Activated CD8-positive, alpha-beta T cell treated with anti-CD3 and anti-CD28 coated beads for 36 hours (primary cell): Measurements from ENCODE around the gene FLOT1. TPM values are rescaled to one million over a fixed set of nuclear protein-coding genes. Genes with fewer than 3 reads are reported as not detected.
"Not testable (repeated sequence)": the region's sequence is repeated elsewhere in the genome, so short reads cannot be mapped to it uniquely, and the experiment has no call there.

ENCODE experiments used
- ATAC-seq: fragments of 200-7000 bp; cut with Tn5 transposase; one replicate; pipeline ENCODE4 v1.10.0; 2021; ENCODE audit warnings: mild to moderate bottlenecking, moderate library complexity
- CTCF ChIA-PET: fragments of 350-600 bp; sonication (Branson Sonifier 250); formaldehyde crosslinking; loops from one replicate; lab custom pipeline; 2021; ENCODE audit warnings: antibody characterized with exemption; lab: Charles Lee
- POLR2A ChIA-PET: fragments of 350-600 bp; sonication (Branson Sonifier 250); formaldehyde crosslinking; loops from one replicate; lab custom pipeline; 2021; ENCODE audit warnings: antibody characterized with exemption; lab: Charles Lee
- DNase-seq: peaks from one replicate; pipeline ENCODE4 v3.0.0-alpha.2; 2020
- H3K27ac Mint-ChIP-seq: one replicate; pipeline ENCODE4 v1.8.0; 2021; ENCODE audit warnings: mild to moderate bottlenecking, mixed read lengths
- H3K27me3 Mint-ChIP-seq: one replicate; pipeline ENCODE4 v1.8.0; 2021; ENCODE audit warnings: mixed read lengths
- H3K36me3 Mint-ChIP-seq: one replicate; pipeline ENCODE4 v1.8.0; 2021; ENCODE audit warnings: low read depth, mixed read lengths
- H3K4me1 Mint-ChIP-seq: one replicate; pipeline ENCODE4 v1.8.0; 2021; ENCODE audit warnings: low read depth, mixed read lengths
- H3K4me3 Mint-ChIP-seq: one replicate; pipeline ENCODE4 v1.8.0; 2021; ENCODE audit warnings: mild to moderate bottlenecking, moderate library complexity, mixed read lengths
- H3K9me3 Mint-ChIP-seq: one replicate; pipeline ENCODE4 v1.8.0; 2021; ENCODE audit warnings: mixed read lengths
- CTCF ChIP-seq: fragments of 200-600 bp; IDR thresholded peaks from one replicate; pipeline ENCODE4 v1.8.0; 2022; ENCODE audit warnings: antibody characterized with exemption, mild to moderate bottlenecking
- intact Hi-C: fragments of 100-400 bp; cut with micrococcal nuclease; formaldehyde crosslinking; loops from one replicate; pipeline ENCODE4 v1.10.0; 2022
- total RNA-seq, 2 experiments: library from RNA; stranded (reverse); gene quantifications; one replicate each; pipeline ENCODE4 v1.2.3, GENCODE V29; 2021

FLOT1 gene
- total RNA-seq, 2 experiments from 2014 or later = 135 TPM

DNA sequence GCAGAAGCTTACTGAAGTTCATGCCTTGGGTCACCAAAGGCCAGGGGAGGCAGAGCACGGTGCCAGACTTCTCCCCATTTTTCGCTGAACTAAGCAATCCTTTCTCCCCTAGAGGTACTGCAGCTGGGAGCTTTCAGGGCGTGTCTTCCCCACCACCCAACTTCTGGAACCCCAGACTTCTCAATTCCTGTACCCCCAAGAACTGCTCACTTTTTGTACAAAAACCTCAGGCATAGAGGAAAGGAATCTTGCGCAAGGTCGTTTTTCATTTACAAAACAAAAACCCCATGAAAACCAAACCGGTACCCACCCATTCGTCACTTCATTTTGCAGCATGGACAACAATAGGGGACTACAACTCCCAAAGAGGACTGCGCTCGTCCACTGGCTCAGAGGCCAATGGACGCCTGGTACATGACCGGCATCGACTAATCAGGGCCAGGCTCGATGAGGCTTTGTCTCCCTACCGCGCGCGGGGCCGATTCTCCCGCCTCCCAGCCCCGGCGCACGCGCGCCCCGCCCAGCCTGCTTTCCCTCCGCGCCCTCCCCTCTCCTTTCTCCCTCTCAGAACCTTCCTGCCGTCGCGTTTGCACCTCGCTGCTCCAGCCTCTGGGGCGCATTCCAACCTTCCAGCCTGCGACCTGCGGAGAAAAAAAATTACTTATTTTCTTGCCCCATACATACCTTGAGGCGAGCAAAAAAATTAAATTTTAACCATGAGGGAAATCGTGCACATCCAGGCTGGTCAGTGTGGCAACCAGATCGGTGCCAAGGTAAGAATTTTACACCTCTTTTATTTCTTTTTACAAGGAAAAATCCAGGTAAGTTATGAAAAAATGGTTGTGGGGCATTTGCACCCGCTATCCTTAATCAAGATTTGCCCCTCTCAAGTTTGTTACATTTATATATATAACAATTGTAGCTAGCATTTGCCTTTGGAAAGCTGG lies 22.4 kb downstream of the FLOT1 start, which contains the start of gene TUBB:
TSS of gene TUBB (plus strand) at position 562 of the 947 bp plus-strand sequence. CDS start at position 717, 155 bp downstream.
- Mint-ChIP-seq H3K36me3 (peaks cover 68% of the 10 kb centered on the region), H3K27ac (peak within 1 kb of the TSS; percentile 100), H3K4me3 (peak within 1 kb of the TSS; percentile 80), H3K27me3 (no peaks in the 10 kb centered on the region), H3K9me3 (no peaks in the 10 kb centered on the region), H3K4me1 (peaks cover 48% of the 10 kb centered on the region)
- DNase-seq (peak; percentile 98), ATAC-seq (peak; percentile 68)
- intact Hi-C loops = loop anchor here (2.0 kb wide), 1 partner anchor 103 kb away; the partner anchor contains the start of genes MRPS18B and PPP1R10
- ChIA-PET CTCF (interaction anchor here (1.6 to 25.8 kb wide), 5 partner anchors 10 to 105 kb away, joined by 6 to 704 read pairs (median 54); partner anchors contain the start of genes DHX16 and NRM), POLR2A (interaction anchor here (0.6 to 22.1 kb wide), 10 partner anchors 14 to 163 kb away, joined by 3 to 500 read pairs (median 20); partner anchors contain the start of genes DHX16, GNL1, IER3 and MRPS18B)
- no peak for TF ChIP-seq CTCF

DNA sequence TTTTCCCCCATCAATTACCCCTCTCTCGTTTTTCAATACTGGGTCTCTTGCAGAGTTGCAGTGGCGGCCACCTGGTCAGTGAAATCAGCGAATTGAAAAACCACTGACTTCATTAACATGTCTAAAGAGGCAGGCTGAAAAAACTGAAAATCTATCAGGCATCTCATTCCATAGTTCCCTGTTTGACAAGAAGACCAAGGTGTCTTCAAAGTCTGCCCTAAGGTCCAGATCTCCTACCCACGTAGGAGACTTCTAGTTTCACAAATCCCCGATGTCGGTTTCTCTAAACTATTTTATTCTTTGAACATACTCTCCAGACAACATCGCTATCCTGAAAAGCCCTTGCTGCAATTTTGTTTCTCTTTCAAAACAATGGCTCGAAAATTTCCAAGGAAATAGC lies 23.1 kb downstream of the FLOT1 start:
- Mint-ChIP-seq H3K4me1 (peaks cover 47% of the 10 kb centered on the region), H3K9me3 (no peaks in the 10 kb centered on the region), H3K4me3 (peak overlapping the region; percentile 80), H3K27me3 (no peaks in the 10 kb centered on the region), H3K36me3 (peaks cover 68% of the 10 kb centered on the region), H3K27ac (peak overlapping the region; percentile 100)
- no peak for TF ChIP-seq CTCF
- CTCF ChIA-PET = interaction anchor here (0.6 to 25.8 kb wide), 3 partner anchors 11 to 54 kb away, joined by 3 to 704 read pairs (median 60); partner anchors contain the start of gene DHX16
- POLR2A ChIA-PET = interaction anchor here (1.0 to 22.1 kb wide), 7 partner anchors 14 to 153 kb away, joined by 3 to 500 read pairs (median 66); partner anchors contain the start of genes DHX16, MRPS18B, NRM and PPP1R10
- no peak for ATAC-seq
- DNase-seq = no peak
- intact Hi-C loops = no loop called here

GRCh38 chr6:30717845-30718720 lies 24.4 kb downstream of the FLOT1 start:
- Mint-ChIP-seq H3K27ac (peak overlapping the region; percentile 100), H3K36me3 (peaks cover 66% of the 10 kb centered on the region), H3K4me3 (peak overlapping the region; percentile 80), H3K4me1 (peaks cover 36% of the 10 kb centered on the region)
- ChIA-PET CTCF (interaction anchor here (1.0 to 25.8 kb wide), 5 partner anchors 12 to 41 kb away, joined by 3 to 704 read pairs (median 6); partner anchors contain the start of gene DHX16), POLR2A (interaction anchor here (0.8 to 22.1 kb wide), 9 partner anchors 16 to 148 kb away, joined by 3 to 500 read pairs (median 27); partner anchors contain the start of genes DHX16, FLOT1, MRPS18B and NRM)
- peak; percentile 49 for TF ChIP-seq CTCF
- not testable (repeated sequence) for H3K9me3 Mint-ChIP-seq, DNase-seq, H3K27me3 Mint-ChIP-seq, ATAC-seq
- intact Hi-C loops = loop anchor here (1.0 kb wide), 1 partner anchor 36 kb away; no protein-coding TSS in a partner anchor

- Mint-ChIP-seq H3K9me3 (no peaks in the 10 kb centered on the region), H3K4me3 (peak within 1 kb of the TSS; percentile 80), H3K4me1 (peaks cover 37% of the 10 kb centered on the region), H3K27me3 (no peaks in the 10 kb centered on the region), H3K27ac (peak within 1 kb of the TSS; percentile 99), H3K36me3 (peaks cover 66% of the 10 kb centered on the region)
- no peak for TF ChIP-seq CTCF
- intact Hi-C loops = loop anchor here (1.0 kb wide), 1 partner anchor 35 kb away; no protein-coding TSS in a partner anchor
- DNase-seq (peak; percentile 100), ATAC-seq (peak; percentile 78)
- ChIA-PET POLR2A (interaction anchor here (0.7 to 22.1 kb wide), 9 partner anchors 9 to 147 kb away, joined by 3 to 500 read pairs (median 6); partner anchors contain the start of genes DHX16, MRPS18B, NRM and PPP1R10), CTCF (interaction anchor here (0.8 to 25.8 kb wide), 6 partner anchors 14 to 370 kb away, joined by 3 to 704 read pairs (median 5); partner anchors contain the start of gene DHX16)
These were observed 25.2 kb downstream of the FLOT1 start, which contains the start of gene MDC1 for GRCh38 chr6:30717129-30717844. TSS of gene MDC1 (minus strand) at chr6:30717281. CDS start at chr6:30715175, 2,106 bp downstream.
